22Rv1 (cell line): Measurements from ENCODE around the gene GAS7.

Experiments used
- H3K27ac ChIP-seq: fragments of 450-650 bp; 2 replicates; pipeline ENCODE4 v1.5.1; 2017
- ZFX ChIP-seq: fragments of 450-650 bp; IDR thresholded peaks from 2 replicates; pipeline ENCODE4 v1.6.1; 2017; ENCODE audit warnings: antibody characterized with exemption, borderline replicate concordance
- TF ChIP-seq, protein P1 (sequence below): fragments of 450-650 bp; IDR thresholded peaks from 2 replicates; pipeline ENCODE4 v1.5.1; 2017; ENCODE audit warnings: mild to moderate bottlenecking

GAS7 gene

GRCh38 chr17:9874722-9875121 is 323.7 kb downstream of the GAS7 start:
- no peak for TF ChIP-seq ZFX
- TF ChIP-seq, protein P1, sequence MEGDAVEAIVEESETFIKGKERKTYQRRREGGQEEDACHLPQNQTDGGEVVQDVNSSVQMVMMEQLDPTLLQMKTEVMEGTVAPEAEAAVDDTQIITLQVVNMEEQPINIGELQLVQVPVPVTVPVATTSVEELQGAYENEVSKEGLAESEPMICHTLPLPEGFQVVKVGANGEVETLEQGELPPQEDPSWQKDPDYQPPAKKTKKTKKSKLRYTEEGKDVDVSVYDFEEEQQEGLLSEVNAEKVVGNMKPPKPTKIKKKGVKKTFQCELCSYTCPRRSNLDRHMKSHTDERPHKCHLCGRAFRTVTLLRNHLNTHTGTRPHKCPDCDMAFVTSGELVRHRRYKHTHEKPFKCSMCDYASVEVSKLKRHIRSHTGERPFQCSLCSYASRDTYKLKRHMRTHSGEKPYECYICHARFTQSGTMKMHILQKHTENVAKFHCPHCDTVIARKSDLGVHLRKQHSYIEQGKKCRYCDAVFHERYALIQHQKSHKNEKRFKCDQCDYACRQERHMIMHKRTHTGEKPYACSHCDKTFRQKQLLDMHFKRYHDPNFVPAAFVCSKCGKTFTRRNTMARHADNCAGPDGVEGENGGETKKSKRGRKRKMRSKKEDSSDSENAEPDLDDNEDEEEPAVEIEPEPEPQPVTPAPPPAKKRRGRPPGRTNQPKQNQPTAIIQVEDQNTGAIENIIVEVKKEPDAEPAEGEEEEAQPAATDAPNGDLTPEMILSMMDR, result no peak
- H3K27ac ChIP-seq, result no peak overlapping the region

GRCh38 chr17:9872852-9873251 is 325.6 kb downstream of the GAS7 start:
- TF ChIP-seq, protein P1, result no peak
- no peak for TF ChIP-seq ZFX

DNA sequence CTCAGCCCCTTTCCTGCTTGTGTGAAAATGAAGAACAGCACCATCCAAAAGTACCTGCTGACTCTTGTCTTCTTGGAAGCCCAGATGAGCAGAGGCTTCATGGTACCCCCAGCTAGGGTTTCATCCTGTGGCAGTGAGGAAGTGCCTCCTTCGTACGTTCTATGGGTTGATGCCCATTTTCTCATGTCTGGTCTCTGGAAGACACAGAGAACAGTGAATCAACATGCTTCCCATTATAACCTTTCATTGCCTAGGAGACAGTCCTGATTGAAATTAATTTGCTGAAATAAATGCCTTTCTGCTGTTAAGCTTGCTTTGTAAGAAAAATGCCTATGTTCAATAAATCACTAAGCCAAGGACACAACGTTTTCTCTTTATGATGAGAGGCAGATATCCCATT is 329.9 kb downstream of the GAS7 start:
- H3K27ac ChIP-seq, result no peak overlapping the region
- no peak for TF ChIP-seq ZFX
- TF ChIP-seq, protein P1, result no peak

More at GRCh38 chr17:9872852-9873251, 325.6 kb downstream of the GAS7 start:
- H3K27ac ChIP-seq, result no peak overlapping the region

DNA sequence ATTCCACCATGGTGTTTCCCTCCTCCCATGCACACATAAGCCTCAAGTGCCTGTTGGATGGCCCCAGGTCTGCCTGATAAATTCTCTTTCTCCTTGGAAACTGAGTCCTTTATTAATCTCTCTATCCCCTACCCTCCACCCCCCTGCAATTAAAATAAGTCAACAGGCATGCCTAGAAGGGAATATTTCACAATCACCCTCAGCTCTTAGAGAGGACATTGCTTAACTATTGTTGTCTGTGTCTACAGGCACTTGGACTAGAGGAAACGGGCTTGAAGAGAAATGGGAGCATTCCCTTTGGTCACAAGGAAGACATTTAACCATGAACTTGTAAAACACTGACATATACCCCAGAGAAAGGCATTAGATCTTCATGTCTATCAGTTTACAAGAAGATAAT is 332.8 kb downstream of the GAS7 start:
- H3K27ac ChIP-seq, result no peak overlapping the region
- TF ChIP-seq, protein P1, result no peak
- TF ChIP-seq ZFX, result no peak

DNA sequence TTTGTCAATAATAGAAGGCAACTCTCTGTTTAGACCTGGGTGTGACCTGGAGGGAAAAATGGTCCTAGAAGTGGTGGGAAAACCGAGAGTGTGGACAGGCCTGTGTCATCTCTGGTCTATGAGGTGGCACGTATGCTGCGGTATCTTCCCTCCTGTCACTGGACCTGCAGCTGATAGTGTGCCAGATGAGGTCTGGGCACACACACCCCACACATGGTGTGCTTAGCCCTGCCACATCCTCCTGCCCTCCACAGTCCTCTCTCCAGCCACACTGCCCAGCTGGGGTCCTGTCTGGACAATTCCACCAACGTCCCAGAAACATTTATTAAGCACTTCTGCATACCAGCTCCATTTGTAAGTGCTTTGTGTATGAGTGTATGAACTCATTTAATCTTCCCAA is 335.5 kb downstream of the GAS7 start:
- TF ChIP-seq, protein P1, result no peak
- TF ChIP-seq ZFX, result no peak
- no peak overlapping the region for H3K27ac ChIP-seq

GRCh38 chr17:9862220-9862619 is 336.2 kb downstream of the GAS7 start:
- TF ChIP-seq ZFX, result no peak
- TF ChIP-seq, protein P1, result no peak
- no peak overlapping the region for H3K27ac ChIP-seq

DNA sequence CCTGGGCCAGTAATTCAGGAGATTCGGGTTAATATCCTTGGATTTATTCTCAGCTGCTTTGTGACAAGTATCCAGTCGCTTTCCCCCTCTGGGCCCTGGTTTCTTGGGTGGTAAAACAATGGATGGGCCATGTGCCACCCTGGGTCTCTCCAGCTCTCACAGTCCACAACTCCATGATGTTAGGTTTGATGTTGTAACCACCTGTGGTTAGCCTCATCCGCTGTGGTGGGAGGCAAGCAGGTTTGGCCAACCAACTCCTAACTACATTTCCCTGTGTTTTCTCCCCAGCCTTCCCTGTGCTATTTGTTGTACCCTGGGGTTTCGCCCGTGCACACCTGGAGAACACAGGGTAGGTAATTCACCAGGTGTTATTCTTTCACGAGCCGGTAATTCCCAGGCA is 337.6 kb downstream of the GAS7 start:
- H3K27ac ChIP-seq, result no peak overlapping the region

More for the DNA sequence above, 337.6 kb downstream of the GAS7 start:
- TF ChIP-seq, protein P1, result no peak
- no peak for TF ChIP-seq ZFX
